Activated T-cell treated with anti-CD3 and anti-CD28 coated beads, Interleukin-2, amount 50 U/mL, for 4 hours (primary cell): ENCODE results near the gene CPS1. TPM values are rescaled to one million over a fixed set of nuclear protein-coding genes. Genes with fewer than 3 reads are reported as not detected.

ENCODE experiments used
- ATAC-seq, 2 donors: fragments of 200-7000 bp; cut with Tn5 transposase; one replicate each; pipeline ENCODE4 v1.10.0; 2021
- DNase-seq: peaks from one replicate; pipeline ENCODE4 v3.0.0-alpha.2; 2020
- H3K27me3 Mint-ChIP-seq: one replicate; pipeline ENCODE4 v1.8.0; 2021; ENCODE audit warnings: low read depth, mixed read lengths
- H3K36me3 Mint-ChIP-seq: one replicate; pipeline ENCODE4 v1.8.0; 2022; ENCODE audit warnings: mixed read lengths; ENCODE audit not compliant: insufficient read depth
- H3K4me1 Mint-ChIP-seq: one replicate; pipeline ENCODE4 v1.8.0; 2021; ENCODE audit warnings: low read depth, mixed read lengths
- H3K4me3 Mint-ChIP-seq: one replicate; pipeline ENCODE4 v1.8.0; 2021; ENCODE audit warnings: mild to moderate bottlenecking, moderate library complexity, mixed read lengths
- H3K9me3 Mint-ChIP-seq: one replicate; pipeline ENCODE4 v1.8.0; 2021; ENCODE audit warnings: mixed read lengths
- total RNA-seq, 3 donors: library from RNA; stranded (reverse); gene quantifications; one replicate each; pipeline ENCODE4 v1.2.1, GENCODE V29; 2021

Gene CPS1
- total RNA-seq, 3 donors from 2014 or later: 0.73 to 1.3 (median 0.90) TPM

DNA sequence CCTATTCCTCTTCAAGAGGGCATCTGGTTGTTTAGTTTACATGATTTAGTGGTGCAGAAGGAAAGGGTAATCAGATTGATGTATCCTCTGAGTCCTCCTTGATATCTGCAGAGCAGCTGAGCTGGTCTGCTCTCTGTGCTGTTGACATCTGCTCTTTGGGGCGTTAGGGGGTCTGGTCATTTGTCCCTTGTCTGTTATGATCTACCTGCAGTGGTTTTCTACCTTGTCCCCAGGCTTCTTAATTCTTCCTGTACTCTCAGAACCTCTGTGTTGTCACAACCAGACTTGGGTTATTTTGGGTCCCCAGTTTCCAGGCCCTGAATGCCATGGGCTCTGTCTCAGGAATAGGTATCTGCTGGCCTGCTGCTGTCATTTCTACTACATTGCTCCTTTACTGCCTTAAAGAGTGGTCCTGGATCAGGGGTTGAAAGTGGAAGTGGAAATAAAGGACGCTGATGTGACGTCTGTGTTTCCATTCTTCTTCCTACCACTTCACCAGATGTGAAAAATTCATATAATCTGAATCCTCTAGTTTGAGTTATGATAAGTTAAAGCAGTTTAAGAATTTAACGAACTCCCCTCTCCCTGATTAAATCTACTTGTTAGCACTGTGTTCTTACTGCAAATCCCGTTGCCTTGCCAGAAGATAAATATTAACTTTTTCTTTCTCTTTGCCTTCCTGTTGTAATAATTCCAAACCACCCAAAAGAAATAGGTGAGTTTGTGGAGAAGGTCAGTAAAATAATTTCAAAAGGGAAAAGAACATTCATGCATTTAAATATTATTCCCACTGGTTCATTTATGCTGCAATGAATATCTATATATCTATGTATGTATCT is 16.6 kb upstream of the CPS1 start:
- no peaks in the 10 kb centered on the region for H3K9me3 Mint-ChIP-seq
- DNase-seq: no peak
- ATAC-seq: no peak
- H3K4me1 Mint-ChIP-seq: no peaks in the 10 kb centered on the region
- H3K27me3 Mint-ChIP-seq: no peaks in the 10 kb centered on the region
- H3K4me3 Mint-ChIP-seq: no peak overlapping the region
- no peaks in the 10 kb centered on the region for H3K36me3 Mint-ChIP-seq

DNA sequence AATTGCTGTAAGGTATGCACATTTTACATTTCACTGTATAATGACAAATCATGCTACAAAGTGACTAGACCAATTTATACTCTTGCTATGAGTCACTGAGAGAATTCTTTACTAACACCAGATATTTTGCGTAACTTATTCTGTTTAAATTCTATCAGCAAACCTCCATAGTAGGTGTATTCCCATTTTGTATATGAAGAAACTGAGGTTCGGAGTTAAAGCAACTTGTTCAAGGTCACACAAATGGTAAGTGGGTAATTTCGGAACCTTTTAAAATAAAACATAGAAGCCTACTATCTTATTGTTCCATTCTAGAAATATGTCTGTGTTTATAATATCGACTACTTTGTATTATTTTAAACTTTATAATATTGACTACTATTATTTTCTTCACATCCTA is 15.9 kb upstream of the CPS1 start:
- DNase-seq: no peak
- ATAC-seq: no peak
- no peaks in the 10 kb centered on the region for H3K4me1 Mint-ChIP-seq
- H3K27me3 Mint-ChIP-seq: no peaks in the 10 kb centered on the region
- H3K4me3 Mint-ChIP-seq: no peak overlapping the region
- no peaks in the 10 kb centered on the region for H3K9me3 Mint-ChIP-seq
- no peaks in the 10 kb centered on the region for H3K36me3 Mint-ChIP-seq

DNA sequence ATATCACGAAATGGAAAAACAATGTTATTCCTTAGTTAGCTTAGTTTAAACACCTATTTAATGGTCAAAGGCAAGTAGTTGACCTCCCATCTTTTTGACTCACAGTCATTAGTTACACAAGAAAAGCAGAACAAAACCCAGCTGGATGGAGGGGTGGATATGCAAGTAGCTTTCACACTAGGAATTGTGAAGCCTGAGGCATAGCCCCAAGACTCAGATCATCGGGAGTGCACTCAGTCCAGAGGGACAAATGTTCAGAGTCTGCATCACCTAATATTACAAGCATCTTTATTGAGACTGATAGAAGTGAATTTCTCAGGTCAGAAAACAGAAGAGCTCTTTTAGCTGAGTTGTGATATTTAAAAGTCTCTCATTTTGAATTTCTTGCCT is 15.5 kb upstream of the CPS1 start:
- DNase-seq: no peak
- no peaks in the 10 kb centered on the region for H3K27me3 Mint-ChIP-seq
- no peaks in the 10 kb centered on the region for H3K9me3 Mint-ChIP-seq
- H3K4me3 Mint-ChIP-seq: no peak overlapping the region
- no peak for ATAC-seq
- H3K4me1 Mint-ChIP-seq: no peaks in the 10 kb centered on the region
- no peaks in the 10 kb centered on the region for H3K36me3 Mint-ChIP-seq

DNA sequence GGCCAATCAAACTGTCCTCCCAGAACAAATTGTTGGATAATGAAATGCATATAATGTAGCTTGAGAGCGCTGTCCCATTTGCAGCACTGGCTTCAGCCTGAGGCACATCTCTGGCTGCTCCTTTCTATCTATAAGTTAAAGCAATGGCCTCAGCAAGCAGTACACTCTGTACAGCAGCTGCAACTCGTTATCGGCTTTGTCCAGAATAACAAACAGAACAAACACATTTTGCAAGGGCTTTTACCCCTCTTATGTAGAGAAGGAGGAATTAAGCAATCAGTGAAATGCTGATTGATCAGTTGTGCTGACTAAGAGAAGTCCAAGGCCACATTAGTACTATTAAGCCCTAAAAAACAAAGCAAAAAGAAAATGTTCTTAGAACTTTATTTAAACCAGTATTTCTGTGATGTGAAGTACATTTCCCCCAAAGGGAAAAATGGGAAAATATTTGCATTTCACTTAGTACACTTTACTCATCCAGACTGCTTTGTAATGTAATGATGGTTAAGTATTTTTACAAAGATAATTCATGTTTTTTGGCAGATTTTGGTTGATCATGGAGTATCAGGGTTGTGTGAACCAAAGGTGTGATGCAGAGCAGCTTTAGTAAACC is 15.0 kb upstream of the CPS1 start:
- Mint-ChIP-seq H3K27me3 (no peaks in the 10 kb centered on the region), H3K9me3 (no peaks in the 10 kb centered on the region), H3K4me3 (no peak overlapping the region), H3K4me1 (no peaks in the 10 kb centered on the region), H3K36me3 (no peaks in the 10 kb centered on the region)
- no peak for ATAC-seq
- DNase-seq: no peak

DNA sequence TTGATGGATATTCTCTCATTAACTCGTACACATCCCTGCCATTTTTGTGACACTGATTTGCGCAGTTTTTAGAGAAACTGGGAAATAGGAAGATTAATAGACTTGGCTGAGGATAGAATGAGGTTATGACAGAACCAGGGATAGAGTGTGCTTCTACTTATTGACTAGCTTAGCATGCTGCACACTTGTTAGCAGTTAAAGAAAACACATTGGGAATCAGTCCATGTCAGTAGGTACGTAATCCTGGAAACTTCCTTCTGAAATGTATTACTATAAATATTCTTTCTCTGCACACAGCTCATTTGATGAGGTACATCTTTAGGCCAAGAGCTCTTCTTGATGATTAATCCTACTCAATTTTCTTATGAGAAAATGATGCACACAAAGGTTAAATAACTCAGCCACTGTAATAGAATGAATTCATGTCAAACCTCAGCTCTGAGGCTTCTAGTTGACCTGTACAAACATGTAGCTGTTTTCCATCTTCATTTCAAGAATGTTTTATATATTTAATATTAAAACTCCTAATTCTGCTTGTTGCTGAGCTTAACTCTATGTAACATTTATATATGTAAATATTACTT is 12.3 kb upstream of the CPS1 start:
- Mint-ChIP-seq H3K27me3 (peaks cover 2% of the 10 kb centered on the region), H3K9me3 (no peaks in the 10 kb centered on the region), H3K4me1 (no peaks in the 10 kb centered on the region), H3K4me3 (no peak overlapping the region), H3K36me3 (no peaks in the 10 kb centered on the region)
- DNase-seq (no peak), ATAC-seq (no peak)

DNA sequence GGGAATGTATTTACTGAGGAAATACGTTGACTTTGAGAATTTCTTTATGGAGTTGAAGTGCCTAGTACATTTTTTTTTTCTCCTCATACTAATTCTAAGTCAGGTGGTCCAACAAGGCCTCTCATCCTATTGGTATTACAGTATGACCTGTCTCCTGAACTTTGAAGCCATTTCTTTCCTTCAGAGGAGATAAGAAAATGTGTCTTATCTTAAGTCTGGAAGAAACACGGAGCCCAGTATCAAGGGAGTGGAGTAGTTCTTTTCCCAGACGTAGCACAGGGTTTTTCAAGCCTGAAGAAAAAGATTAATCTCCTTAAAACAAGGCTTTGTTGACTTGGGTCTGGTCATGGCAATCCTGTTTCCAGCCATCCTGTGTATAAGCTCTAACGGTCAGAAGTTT is 11.6 kb upstream of the CPS1 start:
- no peaks in the 10 kb centered on the region for H3K4me1 Mint-ChIP-seq
- DNase-seq (no peak), ATAC-seq (no peak)
- H3K27me3 Mint-ChIP-seq: peaks cover 2% of the 10 kb centered on the region
- H3K9me3 Mint-ChIP-seq: no peaks in the 10 kb centered on the region
- H3K4me3 Mint-ChIP-seq: no peak overlapping the region
- no peaks in the 10 kb centered on the region for H3K36me3 Mint-ChIP-seq

DNA sequence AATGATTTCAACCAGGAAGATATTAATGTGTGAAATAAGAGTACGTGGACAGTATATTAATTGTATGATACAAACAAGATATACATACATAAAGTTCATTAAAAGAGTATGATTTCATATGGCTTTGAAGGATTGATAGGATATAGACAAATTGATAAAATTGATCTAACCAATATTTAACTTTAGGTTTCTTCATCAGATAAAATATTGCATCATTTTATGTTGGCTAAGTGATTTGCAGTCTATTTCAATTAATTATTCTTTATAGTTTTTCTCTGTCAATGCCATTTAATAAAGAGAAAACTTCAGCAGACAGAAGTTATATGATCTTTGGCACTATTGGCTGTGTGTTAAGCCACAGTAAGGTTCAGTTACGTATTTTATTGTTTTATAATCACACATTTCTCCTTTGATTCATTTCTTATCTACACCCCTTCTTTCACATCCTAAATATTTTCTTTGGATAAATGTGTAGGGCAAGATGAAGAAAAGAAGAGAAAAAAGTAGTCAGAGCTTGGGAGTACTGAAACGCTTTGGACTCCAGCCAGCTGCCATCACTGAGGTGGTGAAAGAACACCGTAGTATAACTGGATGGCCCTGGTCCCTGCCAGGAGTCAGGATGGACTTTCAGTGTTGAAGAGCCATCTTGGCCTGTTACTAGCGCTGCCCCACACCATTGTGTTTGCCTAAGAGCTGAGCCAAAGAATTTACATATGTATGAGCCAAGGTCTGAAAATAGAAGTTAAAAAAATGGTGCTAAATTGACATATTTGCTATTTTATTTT is 9.8 kb upstream of the CPS1 start:
- DNase-seq (no peak), ATAC-seq (no peak)
- H3K4me1 Mint-ChIP-seq: no peaks in the 10 kb centered on the region

DNA sequence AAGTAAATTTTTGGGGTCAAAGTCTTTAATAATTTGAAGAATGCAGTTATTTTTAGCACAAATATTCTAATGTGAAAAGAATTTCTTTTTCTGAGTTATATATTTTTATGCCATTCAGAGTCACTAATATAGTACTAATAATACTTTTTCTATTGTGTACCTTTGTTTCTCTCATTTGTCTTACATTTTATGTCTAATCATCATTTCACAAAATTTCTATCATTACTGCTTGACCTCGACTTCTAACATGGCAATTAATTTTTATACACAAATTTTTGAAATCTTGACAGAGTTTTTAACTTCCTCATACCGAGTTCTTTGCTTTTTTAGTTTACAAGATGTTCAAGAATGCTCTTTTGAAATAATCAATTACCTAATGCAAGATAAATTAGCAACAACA is 8.4 kb upstream of the CPS1 start:
- Mint-ChIP-seq H3K4me1 (no peaks in the 10 kb centered on the region), H3K27me3 (peaks cover 6% of the 10 kb centered on the region), H3K4me3 (no peak overlapping the region), H3K36me3 (no peaks in the 10 kb centered on the region), H3K9me3 (no peaks in the 10 kb centered on the region)
- ATAC-seq: no peak
- DNase-seq: no peak

More for the DNA sequence above, 9.8 kb upstream of the CPS1 start:
- Mint-ChIP-seq H3K4me3 (no peak overlapping the region), H3K9me3 (no peaks in the 10 kb centered on the region), H3K27me3 (peaks cover 6% of the 10 kb centered on the region), H3K36me3 (no peaks in the 10 kb centered on the region)

DNA sequence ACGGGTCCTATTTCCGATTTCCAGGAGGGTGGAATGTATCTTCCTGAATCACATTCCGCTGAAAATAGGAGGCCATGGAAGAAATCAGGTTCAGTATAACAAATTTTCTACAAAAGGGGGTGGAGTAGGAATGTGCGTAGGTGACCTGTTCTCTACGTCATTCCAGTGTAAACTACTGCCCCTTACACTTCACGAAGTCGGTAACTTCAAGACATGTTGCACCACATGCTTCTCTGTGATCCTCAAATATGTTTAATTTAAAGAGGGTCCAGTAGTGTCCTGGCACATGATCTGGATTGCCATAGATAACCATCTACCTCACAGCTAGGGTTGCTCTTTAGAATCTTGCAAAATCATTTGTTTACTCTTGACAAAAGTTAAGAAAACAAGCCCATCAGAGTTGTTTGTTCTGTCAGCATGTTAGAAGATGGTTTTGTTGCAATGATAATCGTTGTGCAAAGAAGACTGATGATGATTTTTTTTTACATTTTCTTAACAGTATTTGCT is 7.5 kb upstream of the CPS1 start:
- peaks cover 6% of the 10 kb centered on the region for H3K27me3 Mint-ChIP-seq

DNA sequence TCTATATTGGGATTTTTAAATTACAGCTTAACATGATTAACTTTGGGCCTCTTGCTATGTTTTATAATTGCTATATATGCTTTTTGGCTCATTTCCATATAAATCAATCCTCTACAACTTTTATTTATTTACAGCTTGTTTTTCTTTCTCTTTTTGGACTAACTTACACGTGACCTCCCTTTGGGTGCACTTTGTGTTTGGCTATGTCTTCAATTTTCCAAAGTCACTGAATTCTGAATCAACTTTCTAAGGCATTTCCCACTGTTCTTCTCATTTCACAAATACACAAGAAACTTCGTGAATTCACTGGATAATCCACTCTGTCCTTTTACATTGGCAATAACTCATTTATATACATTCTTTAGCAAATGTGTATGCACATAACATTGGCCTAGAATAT is 5.4 kb upstream of the CPS1 start:
- no peaks in the 10 kb centered on the region for H3K4me1 Mint-ChIP-seq
- no peak for ATAC-seq
- H3K9me3 Mint-ChIP-seq: no peaks in the 10 kb centered on the region
- no peaks in the 10 kb centered on the region for H3K36me3 Mint-ChIP-seq
- peaks cover 6% of the 10 kb centered on the region for H3K27me3 Mint-ChIP-seq
- no peak for DNase-seq
- no peak overlapping the region for H3K4me3 Mint-ChIP-seq

More for the DNA sequence above, 7.5 kb upstream of the CPS1 start:
- no peaks in the 10 kb centered on the region for H3K4me1 Mint-ChIP-seq
- DNase-seq (no peak), ATAC-seq (no peak)
- no peaks in the 10 kb centered on the region for H3K36me3 Mint-ChIP-seq
- no peak overlapping the region for H3K4me3 Mint-ChIP-seq
- H3K9me3 Mint-ChIP-seq: no peaks in the 10 kb centered on the region

- no peaks in the 10 kb centered on the region for H3K4me1 Mint-ChIP-seq
- no peaks in the 10 kb centered on the region for H3K36me3 Mint-ChIP-seq
- H3K9me3 Mint-ChIP-seq: no peaks in the 10 kb centered on the region
- DNase-seq: no peak
- ATAC-seq: no peak
- peaks cover 4% of the 10 kb centered on the region for H3K27me3 Mint-ChIP-seq
- no peak overlapping the region for H3K4me3 Mint-ChIP-seq
These were observed 3.0 kb upstream of the CPS1 start for GRCh38 chr2:210553373-210553772.

DNA sequence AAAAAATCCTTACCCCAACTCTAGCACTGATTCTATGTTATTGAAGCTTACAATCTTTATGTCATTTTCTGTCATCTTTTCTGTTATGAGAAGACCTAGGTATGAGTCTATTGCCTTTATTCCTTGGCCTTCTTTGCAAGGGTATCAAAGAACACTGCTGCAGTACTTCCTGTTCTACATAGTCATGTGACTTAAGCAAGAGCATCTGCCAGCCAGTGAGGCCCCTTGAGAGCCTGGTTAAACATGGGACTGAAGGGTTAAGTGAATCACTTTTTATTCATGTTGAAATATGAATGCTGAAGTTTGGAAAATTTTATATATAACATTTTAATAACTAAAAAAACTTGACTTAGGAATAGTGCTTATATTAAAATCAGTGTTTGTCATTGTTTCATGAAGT is 844 bp upstream of the CPS1 start:
- peaks cover 4% of the 10 kb centered on the region for H3K27me3 Mint-ChIP-seq
- no peaks in the 10 kb centered on the region for H3K36me3 Mint-ChIP-seq
- no peaks in the 10 kb centered on the region for H3K9me3 Mint-ChIP-seq
- no peaks in the 10 kb centered on the region for H3K4me1 Mint-ChIP-seq
- DNase-seq: no peak
- H3K4me3 Mint-ChIP-seq: no peak overlapping the region
- no peak for ATAC-seq

GRCh38 chr2:210557721-210558120 is 1.3 kb downstream of the CPS1 start:
- ATAC-seq (no peak), DNase-seq (no peak)
- Mint-ChIP-seq H3K4me3 (no peak overlapping the region), H3K9me3 (no peaks in the 10 kb centered on the region), H3K27me3 (no peaks in the 10 kb centered on the region), H3K36me3 (no peaks in the 10 kb centered on the region), H3K4me1 (no peaks in the 10 kb centered on the region)

DNA sequence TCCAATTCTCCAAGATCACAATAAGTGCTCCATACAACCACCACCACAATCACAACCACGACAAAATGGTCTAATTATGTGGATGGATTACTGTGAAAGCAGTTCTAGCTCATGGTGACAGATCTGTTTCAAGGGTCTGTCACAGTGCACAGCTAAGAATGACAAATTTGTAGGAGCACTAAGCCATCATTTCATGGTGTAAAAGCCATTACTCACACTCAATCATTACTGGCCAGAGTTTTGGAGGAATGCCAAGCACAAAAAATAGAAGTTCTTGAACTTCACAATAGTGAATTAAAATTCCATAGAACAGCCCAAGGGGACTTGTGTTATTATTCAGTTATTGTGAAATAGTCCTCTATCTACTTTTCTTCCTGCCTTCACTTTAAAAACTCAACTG is 2.3 kb downstream of the CPS1 start:
- H3K4me3 Mint-ChIP-seq: no peak overlapping the region
- H3K4me1 Mint-ChIP-seq: no peaks in the 10 kb centered on the region
- ATAC-seq (no peak), DNase-seq (no peak)
- H3K36me3 Mint-ChIP-seq: no peaks in the 10 kb centered on the region
- H3K27me3 Mint-ChIP-seq: no peaks in the 10 kb centered on the region
- no peaks in the 10 kb centered on the region for H3K9me3 Mint-ChIP-seq
